ENCODE data around the gene GPC5. TPM values are rescaled to one million over a fixed set of nuclear protein-coding genes. Genes with fewer than 3 reads are reported as not detected.

The GPC5 gene
- total and polyA plus RNA-seq, 9 of the 15 experiments (the other 6 are each of a cell fraction or from before 2014, with no cell fraction given), result 0.18 to 0.27 TPM; not detected in 7

GRCh38 chr13:92135509-92135908 is 737.1 kb downstream of the GPC5 start:
- FAIRE-seq (no peak), DNase-seq (ENCODE audit: extremely low read depth in 1 of 4, low spot score in 3 of 4) (no peak), ATAC-seq (no peak)
- H3K27me3 ChIP-seq (ENCODE audit: control insufficient read depth in 2 of 2, insufficient read depth in 2 of 2, low read length in 2 of 2), result no peaks in the 10 kb centered on the region
- no peak overlapping the region for H3K9ac ChIP-seq (ENCODE audit: insufficient read depth in 1 of 2, low read depth in 2 of 2, low read length in 2 of 2)
- H3K4me3 ChIP-seq, result no peak overlapping the region
- TF ChIP-seq RBM15 (IDR thresholded peaks at IDR 0.05; ENCODE audit: insufficient read depth, low read length) (no peak), ZBTB12 (CRISPR knock-in tag; IDR thresholded peaks at IDR 0.05) (no peak), FOXJ2 (tag; IDR thresholded peaks at IDR 0.05) (no peak), ELF4 (CRISPR knock-in tag; IDR thresholded peaks at IDR 0.05) (no peak), USF1 (CRISPR knock-in tag; IDR thresholded peaks at IDR 0.05) (no peak)
- H3K79me2 ChIP-seq (ENCODE audit: control insufficient read depth, insufficient read depth, low read length), result no peaks in the 10 kb centered on the region
- no peak overlapping the region for H3K27ac ChIP-seq (ENCODE audit: extremely low read depth, low read depth, low read length)
- whole genome bisulfite sequencing (ENCODE audit: insufficient coverage, low coverage, missing lambda C conversion rate), result 0% methylated on average over 3 of the region's 7 CpGs
- no peak overlapping the region for H3K4me2 ChIP-seq (ENCODE audit: insufficient read depth, low read length)
- ChIA-PET CTCF (ENCODE audit: low intra/inter-chr PET ratio) (no interaction called here), POLR2A (no interaction called here)
- no peaks in the 10 kb centered on the region for H3K9me3 ChIP-seq (replicated peaks; ENCODE audit: control insufficient read depth, insufficient read depth, low read depth, low read length)
- intact Hi-C loops (cut with micrococcal nuclease), result no loop called here
- no peaks in the 10 kb centered on the region for H3K4me1 ChIP-seq (replicated peaks in 1 of 2; ENCODE audit: control insufficient read depth in 2 of 2, insufficient read depth in 2 of 2, low read length in 2 of 2)
- no TSS peak for BruUV-seq (replicated peaks)
- in situ Hi-C loops (cut with MboI), result no loop called here
- H2AFZ ChIP-seq (ENCODE audit: low read depth, low read length), result no peak overlapping the region
- H3K9me1 ChIP-seq (ENCODE audit: control insufficient read depth, insufficient read depth, low read length), result no peaks in the 10 kb centered on the region
- no peaks in the 10 kb centered on the region for H3K36me3 ChIP-seq (ENCODE audit: control insufficient read depth, insufficient read depth, low read length)
- H4K20me1 ChIP-seq (replicated peaks; ENCODE audit: control insufficient read depth, insufficient read depth, low read length), result no peaks in the 10 kb centered on the region
